OCI-LY1 (cell line): ENCODE data around the gene CELF4.

Source experiments
- CTCF ChIP-seq: fragments of 200-600 bp; sonication (generic), shearing (Covaris generic); IDR thresholded peaks from 2 replicates; pipeline ENCODE4 v1.5.1; 2017; ENCODE audit warnings: mild to moderate bottlenecking, antibody characterized with exemption, low read length, moderate library complexity, mixed read lengths
- EZH2 ChIP-seq: fragments of 200-600 bp; sonication (generic), shearing (Covaris generic); IDR thresholded peaks from 2 replicates; pipeline ENCODE4 v1.8.0; 2017; ENCODE audit warnings: borderline replicate concordance, mixed run types, mild to moderate bottlenecking, antibody characterized with exemption, low read length, moderate library complexity, mixed read lengths

GRCh38 chr18:37287601-37288000 lies 278.0 kb downstream of the CELF4 start:
- TF ChIP-seq CTCF (no peak), EZH2 (no peak)
